Fibroblast of lung (primary cell): ENCODE measurements around the gene ALG8. TPM values are rescaled to one million over a fixed set of nuclear protein-coding genes. Genes with fewer than 3 reads are reported as not detected.
A peak's percentile ranks its signal among the peaks of the same experiment; 100 is the strongest.

ENCODE experiments used
- DNase-seq, 2 donors: peaks; one replicate each; pipeline versions ENCODE4 v3.0.0 to v3.0.0-alpha.2; 2010; ENCODE audit warnings: low read depth in 2 of 2
- H2AFZ ChIP-seq: 2 replicates; pipeline ENCODE4 v1.5.1; 2012; ENCODE audit warnings: low read length, control low read depth, inconsistent platforms
- H3K27ac ChIP-seq: 2 replicates; pipeline ENCODE4 v1.5.1; 2011; ENCODE audit warnings: low read length, control low read depth; ENCODE audit not compliant: insufficient read depth
- H3K27me3 ChIP-seq: 2 replicates; pipeline ENCODE4 v1.5.1; 2011; ENCODE audit warnings: mild to moderate bottlenecking, low read length; ENCODE audit not compliant: control insufficient read depth, insufficient read depth
- H3K36me3 ChIP-seq: 2 replicates; pipeline ENCODE4 v1.5.1; 2011; ENCODE audit warnings: low read length; ENCODE audit not compliant: control insufficient read depth, insufficient read depth
- H3K4me1 ChIP-seq: 2 replicates; pipeline ENCODE4 v1.5.1; 2011; ENCODE audit warnings: low read length; ENCODE audit not compliant: control insufficient read depth, insufficient read depth; ENCODE audit errors: extremely low read depth
- H3K4me2 ChIP-seq: 2 replicates; pipeline ENCODE4 v1.5.1; 2011; ENCODE audit warnings: low read length, control low read depth; ENCODE audit not compliant: insufficient read depth; ENCODE audit errors: extremely low read depth
- H3K4me3 ChIP-seq, 4 experiments: fragments of 200-600 bp in 1 of 4; sonication (generic) in 1 of 4; replicated peaks in 1 of 4; 2 replicates each; pipeline ENCODE4 v1.5.1; 2011 to 2016; ENCODE audit warnings: low read length in 4 of 4, low read depth in 3 of 4, mild to moderate bottlenecking in 3 of 4, control low read depth in 2 of 4, inconsistent platforms in 1 of 4, mixed read lengths in 1 of 4; ENCODE audit not compliant: insufficient read depth in 1 of 4; ENCODE audit errors: control extremely low read depth in 1 of 4
- H3K79me2 ChIP-seq: 2 replicates; pipeline ENCODE4 v1.5.1; 2012; ENCODE audit warnings: mild to moderate bottlenecking, low read length, inconsistent platforms; ENCODE audit not compliant: control insufficient read depth, insufficient read depth
- H3K9ac ChIP-seq: 2 replicates; pipeline ENCODE4 v1.5.1; 2011; ENCODE audit warnings: mild to moderate bottlenecking, low read length, control low read depth; ENCODE audit not compliant: insufficient read depth
- H3K9me3 ChIP-seq: 2 replicates; pipeline ENCODE4 v1.5.1; 2012; ENCODE audit warnings: low read depth, low read length; ENCODE audit not compliant: control insufficient read depth, insufficient read depth
- H4K20me1 ChIP-seq: 2 replicates; pipeline ENCODE4 v1.5.1; 2011; ENCODE audit warnings: low read length; ENCODE audit not compliant: control insufficient read depth, insufficient read depth; ENCODE audit errors: extremely low read depth
- CTCF ChIP-seq, 2 donors: IDR thresholded peaks in 1 of 2; conservative IDR thresholded peaks in 1 of 2; 1 replicate in 1 of 2; 2 replicates in 1 of 2; pipeline ENCODE4 v1.5.1; 2011 to 2012; ENCODE audit warnings: low read length in 2 of 2, control low read depth in 1 of 2, inconsistent platforms in 1 of 2, low read depth in 1 of 2, mild to moderate bottlenecking in 1 of 2
- EZH2 ChIP-seq: IDR thresholded peaks from 2 replicates; pipeline ENCODE4 v1.5.1; 2012; ENCODE audit warnings: low read length, control low read depth, mild to moderate bottlenecking; ENCODE audit errors: missing control alignments
- polyA plus RNA-seq, 2 donors: library from polyadenylated mRNA; depleted of rRNA in 1 of 2; stranded (reverse) in 1 of 2; unstranded in 1 of 2; fragments of >200 nt; gene quantifications; 2 replicates each; pipeline ENCODE4 v1.2.1, GENCODE V29; 2011 to 2012; ENCODE audit warnings: missing spikeins in 1 of 2
- total RNA-seq: library from RNA; depleted of rRNA; stranded (reverse); fragments of >200 nt; gene quantifications from 2 replicates; pipeline ENCODE4 v1.2.1, GENCODE V29; 2014

ALG8 gene
- total and polyA plus RNA-seq, 2 donors (not counting 1 experiment from before 2014, with no cell fraction given) = 33.7 to 49.6 TPM

- H3K4me1 ChIP-seq = no peaks in the 10 kb centered on the region
- H4K20me1 ChIP-seq = no peaks in the 10 kb centered on the region
- no peak for DNase-seq
- H3K4me3 ChIP-seq = no peak overlapping the region
- H3K4me2 ChIP-seq = no peak overlapping the region
- H3K79me2 ChIP-seq = no peaks in the 10 kb centered on the region
- H3K27me3 ChIP-seq = no peaks in the 10 kb centered on the region
- H3K9ac ChIP-seq = no peak overlapping the region
- no peaks in the 10 kb centered on the region for H3K9me3 ChIP-seq
- H3K36me3 ChIP-seq = no peaks in the 10 kb centered on the region
- no peak overlapping the region for H2AFZ ChIP-seq
- no peak overlapping the region for H3K27ac ChIP-seq
- TF ChIP-seq CTCF (conservative IDR thresholded peaks at IDR 0.05 in 1 of 2, IDR thresholded peaks at IDR 0.05 in 1 of 2; ENCODE audit: low read depth in 1 of 2, low read length in 2 of 2) (no peak), EZH2 (no peak)
Observed at GRCh38 chr11:78160557-78160956, 21.1 kb upstream of the ALG8 start.

GRCh38 chr11:78158987-78159652, 19.7 kb upstream of the ALG8 start:
- H3K4me3 ChIP-seq = no peak overlapping the region
- H3K27me3 ChIP-seq = no peaks in the 10 kb centered on the region
- H3K9ac ChIP-seq = no peak overlapping the region
- H4K20me1 ChIP-seq = no peaks in the 10 kb centered on the region
- no peaks in the 10 kb centered on the region for H3K9me3 ChIP-seq
- no peak overlapping the region for H2AFZ ChIP-seq
- DNase-seq = peak in 1 of 2 donors; percentile 24
- H3K4me2 ChIP-seq = no peak overlapping the region
- no peaks in the 10 kb centered on the region for H3K4me1 ChIP-seq
- H3K27ac ChIP-seq = no peak overlapping the region
- H3K79me2 ChIP-seq = no peaks in the 10 kb centered on the region
- no peaks in the 10 kb centered on the region for H3K36me3 ChIP-seq
- no peak for TF ChIP-seq EZH2
- TF ChIP-seq CTCF (conservative IDR thresholded peaks at IDR 0.05 in 1 of 2, IDR thresholded peaks at IDR 0.05 in 1 of 2; ENCODE audit: low read depth in 1 of 2, low read length in 2 of 2) = no peak

GRCh38 chr11:78156127-78156844, 16.9 kb upstream of the ALG8 start:
- Histone ChIP-seq H3K36me3 (no peaks in the 10 kb centered on the region), H2AFZ (no peak overlapping the region), H3K4me3 (no peak overlapping the region), H3K9me3 (no peaks in the 10 kb centered on the region), H4K20me1 (no peaks in the 10 kb centered on the region), H3K79me2 (no peaks in the 10 kb centered on the region), H3K27me3 (no peaks in the 10 kb centered on the region), H3K4me2 (no peak overlapping the region), H3K4me1 (no peaks in the 10 kb centered on the region), H3K9ac (no peak overlapping the region), H3K27ac (no peak overlapping the region)
- TF ChIP-seq CTCF (conservative IDR thresholded peaks at IDR 0.05 in 1 of 2, IDR thresholded peaks at IDR 0.05 in 1 of 2; ENCODE audit: low read depth in 1 of 2, low read length in 2 of 2) = no peak
- no peak for TF ChIP-seq EZH2
- peak in 1 of 2 donors; percentile 41 for DNase-seq
